ENCODE measurements around the gene CYP46A1.
"Not testable (repeated sequence)": the region's sequence is repeated elsewhere in the genome, so short reads cannot be mapped to it uniquely, and the experiment has no call there.

CYP46A1 gene

DNA sequence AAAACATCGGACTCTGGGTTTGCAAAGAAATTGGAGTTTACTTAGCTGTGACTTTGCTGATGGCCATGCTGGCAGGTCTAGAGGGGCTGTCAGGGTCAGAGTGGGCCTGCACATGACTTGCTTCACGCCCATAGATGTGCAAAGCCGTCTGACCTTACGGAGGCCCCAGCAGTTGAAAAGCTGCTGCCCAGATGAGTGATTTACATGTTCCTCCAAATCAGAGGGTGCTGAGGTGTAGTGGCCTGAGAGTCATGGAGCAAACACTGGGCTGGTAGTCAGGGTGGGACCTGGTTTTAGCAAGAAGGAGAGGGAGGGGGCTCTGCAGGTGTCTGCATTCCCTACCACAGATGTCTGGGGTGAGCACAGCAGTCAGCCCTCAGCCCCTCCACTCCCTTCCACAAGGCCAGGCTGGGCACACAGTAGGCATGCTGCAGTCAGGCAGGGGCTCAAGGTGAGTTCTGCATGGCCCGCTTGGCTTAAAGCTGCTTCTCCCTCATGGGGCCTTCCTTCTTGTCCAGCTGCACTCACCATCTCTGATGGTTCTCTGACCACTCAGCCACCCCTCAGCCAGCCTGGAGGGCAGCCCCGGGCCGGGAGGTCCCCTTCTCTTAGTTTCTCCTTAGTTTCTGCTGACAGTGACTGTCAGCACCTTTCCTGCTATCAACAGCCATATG, 74.9 kb downstream of the CYP46A1 start:
- TF ChIP-seq, protein P1, sequence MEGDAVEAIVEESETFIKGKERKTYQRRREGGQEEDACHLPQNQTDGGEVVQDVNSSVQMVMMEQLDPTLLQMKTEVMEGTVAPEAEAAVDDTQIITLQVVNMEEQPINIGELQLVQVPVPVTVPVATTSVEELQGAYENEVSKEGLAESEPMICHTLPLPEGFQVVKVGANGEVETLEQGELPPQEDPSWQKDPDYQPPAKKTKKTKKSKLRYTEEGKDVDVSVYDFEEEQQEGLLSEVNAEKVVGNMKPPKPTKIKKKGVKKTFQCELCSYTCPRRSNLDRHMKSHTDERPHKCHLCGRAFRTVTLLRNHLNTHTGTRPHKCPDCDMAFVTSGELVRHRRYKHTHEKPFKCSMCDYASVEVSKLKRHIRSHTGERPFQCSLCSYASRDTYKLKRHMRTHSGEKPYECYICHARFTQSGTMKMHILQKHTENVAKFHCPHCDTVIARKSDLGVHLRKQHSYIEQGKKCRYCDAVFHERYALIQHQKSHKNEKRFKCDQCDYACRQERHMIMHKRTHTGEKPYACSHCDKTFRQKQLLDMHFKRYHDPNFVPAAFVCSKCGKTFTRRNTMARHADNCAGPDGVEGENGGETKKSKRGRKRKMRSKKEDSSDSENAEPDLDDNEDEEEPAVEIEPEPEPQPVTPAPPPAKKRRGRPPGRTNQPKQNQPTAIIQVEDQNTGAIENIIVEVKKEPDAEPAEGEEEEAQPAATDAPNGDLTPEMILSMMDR (IDR thresholded peaks at IDR 0.05; ENCODE audit: control insufficient read depth, extremely low read depth, insufficient read depth) = no peak
- no peak overlapping the region for H3K4me3 ChIP-seq (ENCODE audit: low read depth, low read length)
- no peak for DNase-seq (ENCODE audit: low read depth)

DNA sequence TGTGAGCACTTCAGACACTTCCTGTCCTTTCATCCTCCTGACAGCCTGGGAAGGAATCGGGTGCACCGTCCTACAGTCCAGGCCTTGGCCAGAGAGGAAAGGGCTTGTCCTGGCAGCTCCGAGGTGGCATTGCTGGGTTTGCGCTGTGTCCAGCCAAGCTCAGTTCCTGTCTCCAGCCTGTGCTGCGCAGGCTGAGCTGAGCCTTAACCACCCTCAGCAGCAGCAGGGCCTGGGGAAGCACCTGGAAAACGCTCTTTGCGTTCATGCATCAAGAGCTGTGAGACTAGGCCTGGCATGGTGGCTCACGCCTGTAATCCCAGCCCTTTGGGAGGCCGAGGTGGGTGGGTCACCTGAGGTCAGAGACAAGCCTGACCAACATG, 75.4 kb downstream of the CYP46A1 start:
- no peak overlapping the region for H3K4me3 ChIP-seq (ENCODE audit: low read depth, low read length)
- TF ChIP-seq, protein P1 (IDR thresholded peaks at IDR 0.05; ENCODE audit: control insufficient read depth, extremely low read depth, insufficient read depth) = no peak
- no peak for DNase-seq (ENCODE audit: low read depth)

DNA sequence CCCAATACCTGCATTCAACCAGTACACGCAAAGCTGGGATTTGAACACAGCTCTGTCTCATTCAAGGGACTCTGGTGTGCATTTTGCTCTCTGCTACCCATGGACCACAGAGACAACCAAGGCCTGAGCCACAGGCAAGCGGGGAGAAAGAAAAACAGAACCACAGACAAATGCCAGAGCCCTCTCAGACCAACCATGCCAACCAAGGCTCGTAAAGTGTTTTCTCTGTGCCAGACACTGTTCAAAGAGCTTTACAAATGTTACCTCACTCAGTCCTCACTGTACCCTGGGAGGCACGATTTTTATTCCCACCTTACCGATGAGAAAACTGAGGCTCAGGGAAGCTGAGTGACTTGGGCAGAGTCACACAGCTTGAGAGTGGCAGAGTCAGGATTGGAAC, 76.7 kb downstream of the CYP46A1 start:
- DNase-seq (ENCODE audit: low read depth) = no peak
- no peak overlapping the region for H3K4me3 ChIP-seq (ENCODE audit: low read depth, low read length)
- TF ChIP-seq, protein P1 (IDR thresholded peaks at IDR 0.05; ENCODE audit: control insufficient read depth, extremely low read depth, insufficient read depth) = no peak

DNA sequence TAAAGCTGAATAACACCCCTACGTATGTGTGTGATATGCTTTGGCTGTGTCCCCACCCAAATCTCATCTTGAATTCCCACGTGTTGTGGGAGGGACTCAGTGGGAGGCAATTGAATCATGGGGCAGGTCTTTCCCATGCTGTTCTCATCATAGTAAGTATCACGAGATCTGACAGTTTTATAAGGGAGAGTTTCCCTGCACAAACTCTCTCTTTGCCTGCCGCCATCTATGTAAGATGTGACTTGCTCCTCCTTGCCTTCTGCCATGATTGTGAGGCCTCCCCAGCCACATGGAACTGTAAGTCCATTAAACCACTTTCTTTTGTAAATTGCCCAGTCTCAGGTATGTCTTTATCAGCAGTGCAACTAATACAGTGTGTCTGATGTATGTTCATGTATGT, 78.8 kb downstream of the CYP46A1 start:
- not testable (repeated sequence) for H3K4me3 ChIP-seq (ENCODE audit: low read depth, low read length); DNase-seq (ENCODE audit: low read depth)

DNA sequence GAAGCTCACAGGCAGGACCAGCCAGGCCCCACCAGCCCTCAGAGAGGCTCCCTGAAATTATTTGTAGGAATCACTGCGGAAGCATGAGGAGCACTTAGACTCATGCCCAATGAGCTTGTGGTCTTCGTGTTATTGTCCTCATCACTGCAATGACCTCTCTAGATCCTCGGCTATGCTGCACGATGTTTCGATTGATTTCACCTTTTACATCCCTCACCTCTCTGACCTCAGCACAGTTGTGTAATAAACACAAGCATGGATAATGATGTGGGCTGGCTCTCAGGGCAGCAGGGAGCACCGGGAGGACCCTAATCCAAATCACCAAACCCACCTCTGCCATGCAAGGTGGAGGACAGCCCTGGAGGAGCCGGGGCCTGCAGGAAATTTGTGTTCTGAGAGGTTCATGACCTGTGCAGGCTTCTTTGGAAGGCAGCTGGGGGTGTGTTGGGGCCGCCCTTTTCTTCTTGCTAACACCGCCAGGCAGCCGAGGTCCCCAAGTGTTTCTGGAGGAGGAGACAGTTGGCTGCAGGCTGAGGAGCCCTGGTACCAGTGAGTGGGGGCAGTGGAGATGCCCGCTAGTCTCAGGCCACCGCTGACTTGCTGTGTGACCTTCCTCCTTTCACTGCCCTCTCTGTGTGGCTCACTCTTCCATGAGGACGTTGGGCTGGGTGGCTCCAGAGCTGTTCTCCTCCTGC, 79.6 kb downstream of the CYP46A1 start:
- H3K4me3 ChIP-seq (ENCODE audit: low read depth, low read length) = no peak overlapping the region
- TF ChIP-seq, protein P1 (IDR thresholded peaks at IDR 0.05; ENCODE audit: control insufficient read depth, extremely low read depth, insufficient read depth) = no peak
- DNase-seq (ENCODE audit: low read depth) = no peak

DNA sequence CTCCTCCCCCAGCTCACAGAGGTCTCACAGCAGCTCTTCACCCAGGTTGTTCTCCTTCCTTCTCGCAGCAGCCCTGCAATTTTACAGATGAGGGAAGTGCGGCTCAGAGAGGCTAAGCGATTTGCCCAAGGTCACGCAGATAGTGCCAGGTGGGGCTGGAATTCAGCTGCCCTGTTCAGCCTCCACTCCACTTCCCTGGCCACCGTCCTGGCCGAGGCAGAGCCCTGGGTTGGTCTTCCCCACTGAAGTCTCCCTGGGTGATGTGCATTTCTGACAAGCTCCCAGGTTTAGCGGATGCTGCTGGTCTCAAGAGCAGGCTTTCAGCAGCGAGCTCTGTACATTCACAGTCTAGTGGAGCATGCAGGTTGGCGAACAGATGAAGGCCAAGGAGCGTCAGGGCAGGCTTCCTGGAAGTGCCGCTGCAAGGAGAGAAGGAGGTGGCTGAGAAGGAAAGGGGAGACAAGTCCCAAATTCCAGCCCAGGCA, 80.2 kb downstream of the CYP46A1 start:
- TF ChIP-seq, protein P1 (IDR thresholded peaks at IDR 0.05; ENCODE audit: control insufficient read depth, extremely low read depth, insufficient read depth) = no peak
- H3K4me3 ChIP-seq (ENCODE audit: low read depth, low read length) = no peak overlapping the region
- DNase-seq (ENCODE audit: low read depth) = no peak

DNA sequence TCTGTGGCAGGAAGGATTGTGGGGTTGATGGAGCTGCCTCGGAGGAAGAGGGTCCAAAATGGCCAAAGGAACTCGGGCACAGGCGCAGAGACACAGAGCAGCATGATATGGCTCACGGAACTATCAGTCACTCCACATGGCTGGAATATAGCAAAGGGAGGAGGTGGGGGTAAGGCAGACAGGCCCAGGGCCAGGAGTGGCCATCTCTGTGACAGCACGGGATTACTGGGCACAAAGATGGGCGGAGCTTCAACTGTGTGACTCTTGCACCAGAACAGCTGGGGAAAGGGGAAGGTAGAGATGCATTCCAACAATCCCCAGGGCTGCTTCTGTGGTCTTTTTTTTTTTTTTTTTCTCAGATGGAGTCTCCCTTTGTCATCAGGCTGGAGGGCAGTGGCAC, 84.3 kb downstream of the CYP46A1 start:
- TF ChIP-seq, protein P1 (IDR thresholded peaks at IDR 0.05; ENCODE audit: control insufficient read depth, extremely low read depth, insufficient read depth) = no peak
- no peak for DNase-seq (ENCODE audit: low read depth)
- no peak overlapping the region for H3K4me3 ChIP-seq (ENCODE audit: low read depth, low read length)

Measured in LNCaP clone FGC (cell line).